Prostate gland (tissue), 2 donors: ENCODE measurements around the gene RGS3.

Experiments
- POLR2AphosphoS5 ChIP-seq: sonication (generic); formaldehyde crosslinking; IDR thresholded peaks from one replicate; pipeline ENCODE4 v1.6.1; 2017; ENCODE audit warnings: antibody characterized with exemption
- TF ChIP-seq, protein P1 (sequence below), 4 experiments: fragments of 200-600 bp in 2 of 4; fragments of 450-650 bp in 2 of 4; sonication (generic) in 2 of 4; IDR thresholded peaks; 1 replicate in 3 of 4; 2 replicates in 1 of 4; pipeline ENCODE4 v1.5.1; 2016 to 2019; ENCODE audit warnings: antibody characterized with exemption in 4 of 4, mild to moderate bottlenecking in 2 of 4, moderate library complexity in 2 of 4

DNA sequence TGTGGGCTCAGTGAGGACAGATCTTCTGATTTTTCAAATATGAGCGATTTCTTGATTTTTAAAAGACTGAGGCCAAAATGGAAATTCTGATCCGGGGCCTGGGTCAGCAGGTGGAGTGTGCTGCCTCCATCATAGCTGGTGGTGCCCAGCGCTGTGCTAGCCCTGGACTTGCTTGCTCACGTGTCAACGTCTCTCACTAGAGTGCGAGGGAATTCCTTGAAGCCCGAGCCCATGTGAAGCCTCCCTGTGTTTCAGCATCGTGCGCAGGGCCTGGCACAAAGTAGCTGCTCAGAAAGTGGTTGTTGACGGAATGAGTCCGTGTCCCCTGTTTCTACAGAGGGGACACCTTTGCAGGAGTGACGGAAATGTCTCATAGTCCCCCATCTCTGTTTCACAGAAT is 50.5 kb downstream of the RGS3 start:
- TF ChIP-seq, protein P1, sequence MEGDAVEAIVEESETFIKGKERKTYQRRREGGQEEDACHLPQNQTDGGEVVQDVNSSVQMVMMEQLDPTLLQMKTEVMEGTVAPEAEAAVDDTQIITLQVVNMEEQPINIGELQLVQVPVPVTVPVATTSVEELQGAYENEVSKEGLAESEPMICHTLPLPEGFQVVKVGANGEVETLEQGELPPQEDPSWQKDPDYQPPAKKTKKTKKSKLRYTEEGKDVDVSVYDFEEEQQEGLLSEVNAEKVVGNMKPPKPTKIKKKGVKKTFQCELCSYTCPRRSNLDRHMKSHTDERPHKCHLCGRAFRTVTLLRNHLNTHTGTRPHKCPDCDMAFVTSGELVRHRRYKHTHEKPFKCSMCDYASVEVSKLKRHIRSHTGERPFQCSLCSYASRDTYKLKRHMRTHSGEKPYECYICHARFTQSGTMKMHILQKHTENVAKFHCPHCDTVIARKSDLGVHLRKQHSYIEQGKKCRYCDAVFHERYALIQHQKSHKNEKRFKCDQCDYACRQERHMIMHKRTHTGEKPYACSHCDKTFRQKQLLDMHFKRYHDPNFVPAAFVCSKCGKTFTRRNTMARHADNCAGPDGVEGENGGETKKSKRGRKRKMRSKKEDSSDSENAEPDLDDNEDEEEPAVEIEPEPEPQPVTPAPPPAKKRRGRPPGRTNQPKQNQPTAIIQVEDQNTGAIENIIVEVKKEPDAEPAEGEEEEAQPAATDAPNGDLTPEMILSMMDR (IDR thresholded peaks at IDR 0.05): no peak
- no peak for TF ChIP-seq POLR2AphosphoS5
